T-helper 2 cell treated with Interferon-gamma antibody and Interleukin-4, amounts not matched to agents 5 μg/mL and 100 μg/mL, for 36 hours (primary cell): Measurements from ENCODE around the gene PCDHB12.
A peak's percentile ranks its signal among the peaks of the same experiment; 100 is the strongest.
"Not testable (repeated sequence)": the region's sequence is repeated elsewhere in the genome, so short reads cannot be mapped to it uniquely, and the experiment has no call there.

Experiments used
- DNase-seq: peaks from one replicate; pipeline ENCODE4 v3.0.0; 2021; ENCODE audit warnings: low spot score
- H3K27ac Mint-ChIP-seq: one replicate; pipeline ENCODE4 v1.8.0; 2021; ENCODE audit warnings: mild to moderate bottlenecking, mixed read lengths
- H3K27me3 Mint-ChIP-seq: one replicate; pipeline ENCODE4 v1.8.0; 2021; ENCODE audit warnings: low read depth, mixed read lengths
- H3K36me3 Mint-ChIP-seq: one replicate; pipeline ENCODE4 v1.8.0; 2021; ENCODE audit warnings: low read depth, mixed read lengths
- H3K4me1 Mint-ChIP-seq: one replicate; pipeline ENCODE4 v1.8.0; 2021; ENCODE audit warnings: low read depth, mixed read lengths
- H3K4me3 Mint-ChIP-seq: one replicate; pipeline ENCODE4 v1.8.0; 2022; ENCODE audit warnings: mild to moderate bottlenecking, moderate library complexity, mixed read lengths
- H3K9me3 Mint-ChIP-seq: one replicate; pipeline ENCODE4 v1.8.0; 2021; ENCODE audit warnings: mixed read lengths

Gene PCDHB12

DNA sequence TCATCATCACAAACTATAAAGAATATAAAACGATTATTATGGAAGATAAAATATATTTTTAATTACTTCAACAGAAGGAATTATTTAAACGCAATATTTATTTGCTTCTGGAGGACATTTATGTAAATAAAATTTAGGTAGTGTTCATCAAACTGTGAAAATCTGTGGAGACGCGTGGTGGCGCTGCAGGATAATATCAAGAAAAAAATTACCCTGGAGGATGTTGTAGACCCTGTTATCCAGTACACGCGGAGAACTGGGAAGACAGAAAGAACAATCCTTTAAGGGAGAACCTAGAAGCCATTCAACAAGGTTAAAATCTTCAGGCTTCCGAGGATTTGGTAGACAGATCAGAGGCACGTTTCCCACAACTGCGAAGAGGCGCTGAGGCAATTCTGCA lies at the start of gene PCDHB12:
Gene PCDHB12, plus strand, starts transcription at position 242 of the 400 bp plus-strand sequence. CDS start 189 bp downstream, outside the sequence.
- H3K27ac Mint-ChIP-seq: no peak within 1 kb of the TSS
- H3K36me3 Mint-ChIP-seq: no peaks in the 10 kb centered on the region
- H3K9me3 Mint-ChIP-seq: peaks cover 12% of the 10 kb centered on the region
- no peaks in the 10 kb centered on the region for H3K4me1 Mint-ChIP-seq
- no peaks in the 10 kb centered on the region for H3K27me3 Mint-ChIP-seq
- DNase-seq: no peak
- no peak within 1 kb of the TSS for H3K4me3 Mint-ChIP-seq

DNA sequence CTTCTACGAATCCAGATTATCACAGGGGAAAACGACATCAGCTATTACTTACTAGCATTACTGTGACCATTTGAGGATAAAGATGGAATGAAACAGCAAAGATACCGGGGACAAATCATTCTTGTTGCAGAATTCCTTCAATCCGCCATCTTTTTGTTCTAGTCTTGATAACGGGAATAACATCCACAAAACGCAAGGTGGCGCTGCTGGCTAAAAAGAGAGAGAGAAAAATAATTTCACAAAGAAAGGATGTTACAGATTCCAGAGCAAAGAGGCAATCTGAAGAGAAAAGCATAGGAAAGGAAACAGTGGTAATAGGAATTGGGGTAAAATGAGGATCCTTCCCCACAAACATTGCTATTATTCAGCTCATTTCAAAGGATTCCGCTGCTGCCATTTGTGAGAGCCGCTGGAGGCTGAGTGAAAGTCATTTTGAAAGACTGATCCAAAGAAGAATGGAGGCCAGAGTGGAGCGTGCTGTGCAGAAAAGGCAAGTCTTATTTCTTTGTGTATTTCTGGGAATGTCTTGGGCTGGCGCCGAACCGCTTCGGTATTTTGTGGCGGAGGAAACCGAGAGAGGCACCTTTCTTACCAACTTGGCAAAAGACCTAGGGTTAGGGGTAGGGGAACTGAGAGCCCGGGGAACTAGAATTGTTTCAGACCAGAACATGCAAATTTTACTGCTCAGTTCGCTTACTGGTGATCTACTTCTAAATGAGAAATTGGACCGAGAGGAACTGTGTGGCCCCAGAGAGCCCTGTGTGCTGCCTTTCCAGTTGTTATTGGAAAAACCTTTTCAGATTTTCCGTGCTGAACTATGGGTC lies 35.9 kb upstream of the PCDHB12 start, which contains the start of gene PCDHB7:
Gene PCDHB7, plus strand, starts transcription at position 264 of the 824 bp plus-strand sequence. Its CDS starts 192 bp downstream, at position 456.
- Mint-ChIP-seq H3K4me3 (no peak within 1 kb of the TSS), H3K27ac (no peak within 1 kb of the TSS), H3K4me1 (no peaks in the 10 kb centered on the region), H3K36me3 (no peaks in the 10 kb centered on the region), H3K27me3 (no peaks in the 10 kb centered on the region), H3K9me3 (peaks cover 14% of the 10 kb centered on the region)
- DNase-seq: no peak

DNA sequence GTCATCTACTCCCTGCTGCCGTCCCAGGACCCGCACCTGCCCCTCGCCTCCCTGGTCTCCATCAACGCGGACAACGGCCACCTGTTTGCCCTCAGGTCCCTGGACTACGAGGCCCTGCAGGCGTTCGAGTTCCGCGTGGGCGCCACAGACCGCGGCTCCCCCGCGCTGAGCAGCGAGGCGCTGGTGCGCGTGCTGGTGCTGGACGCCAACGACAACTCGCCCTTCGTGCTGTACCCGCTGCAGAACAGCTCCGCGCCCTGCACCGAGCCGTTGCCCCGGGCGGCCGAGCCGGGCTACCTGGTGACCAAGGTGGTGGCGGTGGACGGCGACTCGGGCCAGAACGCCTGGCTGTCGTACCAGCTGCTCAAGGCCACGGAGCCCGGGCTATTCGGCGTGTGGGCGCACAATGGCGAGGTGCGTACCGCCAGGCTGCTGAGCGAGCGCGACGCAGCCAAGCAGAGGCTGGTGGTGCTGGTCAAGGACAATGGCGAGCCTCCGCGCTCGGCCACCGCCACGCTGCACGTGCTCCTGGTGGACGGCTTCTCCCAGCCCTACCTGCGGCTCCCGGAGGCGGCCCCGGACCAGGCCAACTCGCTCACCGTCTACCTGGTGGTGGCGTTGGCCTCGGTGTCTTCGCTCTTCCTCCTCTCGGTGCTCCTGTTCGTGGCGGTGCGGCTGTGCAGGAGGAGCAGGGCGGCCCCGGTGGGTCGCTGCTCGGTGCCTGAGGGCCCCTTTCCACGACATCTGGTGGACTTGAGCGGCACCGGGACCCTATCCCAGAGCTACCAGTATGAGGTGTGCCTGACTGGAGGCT lies 34.0 kb upstream of the PCDHB12 start:
- not testable (repeated sequence) for H3K4me1 Mint-ChIP-seq, H3K9me3 Mint-ChIP-seq, DNase-seq, H3K36me3 Mint-ChIP-seq, H3K4me3 Mint-ChIP-seq, H3K27ac Mint-ChIP-seq, H3K27me3 Mint-ChIP-seq

DNA sequence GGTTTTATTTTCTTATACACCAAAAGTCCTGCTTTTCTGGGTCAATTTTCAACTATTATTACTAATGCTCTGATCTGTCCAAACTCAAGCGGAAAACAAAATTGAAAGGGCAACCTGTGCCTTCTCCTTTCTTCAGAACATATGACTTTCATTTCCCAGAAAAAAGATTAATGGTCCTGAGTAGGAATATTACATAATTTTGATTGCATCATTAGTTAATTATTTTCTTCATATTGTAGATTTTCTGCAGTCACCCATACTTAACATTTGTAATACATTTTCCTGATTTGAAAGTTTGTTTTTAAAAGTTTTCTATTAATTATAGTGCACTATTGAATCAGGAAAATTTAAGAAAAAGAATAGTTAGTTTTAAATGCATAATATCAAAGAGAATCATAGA lies 32.6 kb upstream of the PCDHB12 start:
- Mint-ChIP-seq H3K4me1 (no peaks in the 10 kb centered on the region), H3K36me3 (no peaks in the 10 kb centered on the region), H3K27ac (no peak overlapping the region), H3K4me3 (no peak overlapping the region), H3K9me3 (peaks cover 12% of the 10 kb centered on the region), H3K27me3 (no peaks in the 10 kb centered on the region)
- DNase-seq: no peak

DNA sequence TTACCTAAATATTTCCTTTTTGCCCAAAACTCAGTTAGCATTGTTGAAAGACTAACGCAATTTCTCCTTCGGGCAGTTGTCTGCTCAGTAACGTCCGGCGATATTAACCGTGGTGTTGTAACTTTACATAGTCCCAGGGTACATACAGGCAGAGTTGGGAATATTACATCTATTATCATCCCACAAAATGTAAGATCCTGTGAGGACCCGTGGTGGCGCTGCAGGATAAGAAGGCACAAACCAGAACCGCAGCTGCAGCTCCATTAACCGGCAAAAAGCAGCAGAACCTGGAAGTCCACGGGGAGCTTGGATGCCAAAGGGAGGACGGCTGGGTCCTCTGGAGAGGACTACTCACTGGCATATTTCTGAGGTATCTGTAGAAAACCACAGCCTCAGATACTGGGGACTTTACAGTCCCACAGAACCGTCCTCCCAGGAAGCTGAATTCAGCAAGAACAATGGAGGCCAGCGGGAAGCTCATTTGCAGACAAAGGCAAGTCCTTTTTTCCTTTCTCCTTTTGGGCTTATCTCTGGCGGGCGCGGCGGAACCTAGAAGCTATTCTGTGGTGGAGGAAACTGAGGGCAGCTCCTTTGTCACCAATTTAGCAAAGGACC lies 30.8 kb upstream of the PCDHB12 start, which contains the start of gene PCDHB8:
Gene PCDHB8, plus strand, starts transcription at position 214 of the 615 bp plus-strand sequence. Its CDS starts 245 bp downstream, at position 459.
- not testable (repeated sequence) for H3K4me1 Mint-ChIP-seq, DNase-seq, H3K27me3 Mint-ChIP-seq, H3K27ac Mint-ChIP-seq, H3K4me3 Mint-ChIP-seq, H3K36me3 Mint-ChIP-seq
- peaks cover 26% of the 10 kb centered on the region for H3K9me3 Mint-ChIP-seq

DNA sequence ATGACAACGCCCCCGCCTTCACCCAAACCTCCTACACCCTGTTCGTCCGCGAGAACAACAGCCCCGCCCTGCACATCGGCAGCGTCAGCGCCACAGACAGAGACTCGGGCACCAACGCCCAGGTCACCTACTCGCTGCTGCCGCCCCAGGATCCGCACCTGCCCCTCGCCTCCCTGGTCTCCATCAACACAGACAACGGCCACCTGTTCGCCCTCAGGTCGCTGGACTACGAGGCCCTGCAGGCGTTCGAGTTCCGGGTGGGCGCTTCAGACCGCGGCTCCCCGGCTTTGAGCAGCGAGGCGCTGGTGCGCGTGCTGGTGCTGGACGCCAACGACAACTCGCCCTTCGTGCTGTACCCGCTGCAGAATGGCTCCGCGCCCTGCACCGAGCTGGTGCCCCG lies 29.1 kb upstream of the PCDHB12 start:
- not testable (repeated sequence) for H3K36me3 Mint-ChIP-seq, H3K4me3 Mint-ChIP-seq, DNase-seq, H3K4me1 Mint-ChIP-seq, H3K27me3 Mint-ChIP-seq, H3K27ac Mint-ChIP-seq
- peaks cover 30% of the 10 kb centered on the region for H3K9me3 Mint-ChIP-seq

DNA sequence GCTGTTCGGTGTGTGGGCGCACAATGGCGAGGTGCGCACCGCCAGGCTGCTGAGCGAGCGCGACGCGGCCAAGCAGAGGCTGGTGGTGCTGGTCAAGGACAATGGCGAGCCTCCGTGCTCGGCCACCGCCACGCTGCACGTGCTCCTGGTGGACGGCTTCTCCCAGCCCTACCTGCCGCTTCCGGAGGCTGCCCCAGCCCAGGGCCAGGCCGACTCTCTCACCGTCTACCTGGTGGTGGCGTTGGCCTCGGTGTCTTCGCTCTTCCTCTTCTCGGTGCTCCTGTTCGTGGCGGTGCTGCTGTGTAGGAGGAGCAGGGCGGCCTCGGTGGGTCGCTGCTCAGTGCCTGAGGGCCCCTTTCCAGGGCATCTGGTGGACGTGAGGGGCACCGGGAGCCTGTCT lies 28.6 kb upstream of the PCDHB12 start:
- peaks cover 35% of the 10 kb centered on the region for H3K9me3 Mint-ChIP-seq
- H3K36me3 Mint-ChIP-seq, H3K27ac Mint-ChIP-seq, DNase-seq, H3K27me3 Mint-ChIP-seq, H3K4me3 Mint-ChIP-seq, H3K4me1 Mint-ChIP-seq: not testable (repeated sequence)

DNA sequence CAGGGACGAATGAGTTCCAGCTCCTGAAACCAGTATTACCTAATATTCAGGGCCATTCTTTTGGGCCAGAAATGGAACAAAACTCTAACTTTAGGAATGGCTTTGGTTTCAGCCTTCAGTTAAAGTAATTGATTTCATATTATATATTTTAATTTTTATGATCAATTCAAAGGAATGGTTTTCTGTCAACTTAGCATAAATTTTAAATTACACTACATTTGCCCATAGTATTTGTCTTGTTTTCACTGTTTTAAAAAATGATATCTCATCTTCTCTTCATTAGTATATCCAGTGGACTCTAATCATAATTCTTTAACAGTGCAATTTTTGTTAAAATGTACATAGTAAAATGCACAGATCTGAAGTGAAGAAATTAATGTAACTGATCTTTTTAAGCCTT lies 28.2 kb upstream of the PCDHB12 start:
- H3K4me3 Mint-ChIP-seq: no peak overlapping the region
- no peaks in the 10 kb centered on the region for H3K36me3 Mint-ChIP-seq
- no peaks in the 10 kb centered on the region for H3K4me1 Mint-ChIP-seq
- no peaks in the 10 kb centered on the region for H3K27me3 Mint-ChIP-seq
- peaks cover 39% of the 10 kb centered on the region for H3K9me3 Mint-ChIP-seq
- DNase-seq: no peak
- no peak overlapping the region for H3K27ac Mint-ChIP-seq

DNA sequence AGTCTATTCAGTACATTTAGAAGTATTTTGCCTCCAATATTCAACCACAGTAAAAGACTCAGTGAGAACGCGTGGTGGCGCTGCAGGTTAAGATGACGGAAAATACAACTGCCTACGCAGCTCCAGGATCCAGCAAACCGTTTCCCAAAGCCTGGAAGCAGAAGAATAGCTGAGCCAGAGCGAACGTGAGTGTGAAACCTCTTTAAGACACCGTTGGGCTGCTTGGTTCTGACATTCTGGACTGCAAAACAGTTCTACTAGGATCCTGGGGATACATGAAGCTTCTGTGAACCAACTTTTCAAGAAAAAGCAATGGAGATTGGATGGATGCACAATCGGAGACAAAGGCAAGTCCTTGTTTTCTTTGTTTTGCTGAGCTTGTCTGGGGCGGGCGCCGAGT lies 26.3 kb upstream of the PCDHB12 start, which contains the start of gene PCDHB16:
Gene PCDHB16, plus strand, starts transcription at position 140 of the 400 bp plus-strand sequence. Its CDS starts 173 bp downstream, at position 313.
- Mint-ChIP-seq H3K27me3 (no peaks in the 10 kb centered on the region), H3K36me3 (no peaks in the 10 kb centered on the region), H3K9me3 (peaks cover 51% of the 10 kb centered on the region), H3K4me3 (no peak within 1 kb of the TSS), H3K27ac (no peak within 1 kb of the TSS), H3K4me1 (peaks cover 2% of the 10 kb centered on the region)
- no peak for DNase-seq

DNA sequence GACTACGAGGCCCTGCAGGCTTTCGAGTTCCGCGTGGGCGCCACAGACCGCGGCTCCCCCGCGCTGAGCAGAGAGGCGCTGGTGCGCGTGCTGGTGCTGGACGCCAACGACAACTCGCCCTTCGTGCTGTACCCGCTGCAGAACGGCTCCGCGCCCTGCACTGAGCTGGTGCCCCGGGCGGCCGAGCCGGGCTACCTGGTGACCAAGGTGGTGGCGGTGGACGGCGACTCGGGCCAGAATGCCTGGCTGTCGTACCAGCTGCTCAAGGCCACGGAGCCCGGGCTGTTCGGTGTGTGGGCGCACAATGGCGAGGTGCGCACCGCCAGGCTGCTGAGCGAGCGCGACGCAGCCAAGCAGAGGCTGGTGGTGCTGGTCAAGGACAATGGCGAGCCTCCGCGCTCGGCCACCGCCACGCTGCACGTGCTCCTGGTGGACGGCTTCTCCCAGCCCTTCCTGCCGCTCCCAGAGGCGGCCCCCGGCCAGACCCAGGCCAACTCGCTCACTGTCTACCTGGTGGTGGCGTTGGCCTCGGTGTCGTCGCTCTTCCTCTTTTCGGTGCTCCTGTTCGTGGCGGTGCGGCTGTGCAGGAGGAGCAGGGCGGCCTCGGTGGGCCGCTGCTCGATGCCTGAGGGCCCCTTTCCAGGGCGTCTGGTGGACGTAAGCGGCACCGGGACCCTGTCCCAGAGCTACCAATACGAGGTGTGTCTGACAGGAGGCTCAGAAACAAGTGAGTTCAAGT lies 24.2 kb upstream of the PCDHB12 start:
- not testable (repeated sequence) for H3K4me3 Mint-ChIP-seq, H3K27ac Mint-ChIP-seq, H3K36me3 Mint-ChIP-seq, H3K4me1 Mint-ChIP-seq, H3K27me3 Mint-ChIP-seq, DNase-seq
- H3K9me3 Mint-ChIP-seq: peaks cover 55% of the 10 kb centered on the region

DNA sequence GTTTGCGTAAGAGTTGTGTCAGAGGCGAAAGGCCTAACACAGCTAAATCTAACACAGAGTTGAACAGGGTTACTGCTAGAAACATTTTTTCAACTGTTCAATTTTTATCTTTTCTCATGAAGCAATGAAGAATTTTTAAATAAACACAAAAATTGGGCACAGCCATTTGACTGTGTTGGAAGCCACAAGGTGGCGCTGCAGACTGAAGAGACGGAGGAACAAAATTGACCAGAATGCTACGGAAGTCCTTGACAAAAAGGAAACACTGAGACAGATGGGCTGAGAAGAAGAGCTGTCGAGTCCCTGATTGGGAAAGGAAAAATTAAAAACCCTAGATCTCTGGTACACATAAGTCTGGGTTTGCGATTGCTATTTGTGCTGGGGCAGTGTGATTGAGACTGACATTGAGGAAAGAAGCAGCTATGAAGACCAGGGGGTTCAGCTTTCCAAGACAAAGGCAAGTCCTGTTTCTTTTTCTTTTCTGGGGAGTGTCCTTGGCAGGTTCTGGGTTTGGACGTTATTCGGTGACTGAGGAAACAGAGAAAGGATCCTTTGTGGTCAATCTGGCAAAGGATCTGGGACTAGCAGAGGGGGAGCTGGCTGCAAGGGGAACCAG lies 21.5 kb upstream of the PCDHB12 start, which contains the start of gene PCDHB9:
Gene PCDHB9, plus strand, starts transcription at position 265 of the 616 bp plus-strand sequence. Its CDS starts 158 bp downstream, at position 423.
- peaks cover 11% of the 10 kb centered on the region for H3K36me3 Mint-ChIP-seq
- H3K4me1 Mint-ChIP-seq: peaks cover 2% of the 10 kb centered on the region
- H3K27me3 Mint-ChIP-seq: no peaks in the 10 kb centered on the region
- no peak for DNase-seq
- H3K4me3 Mint-ChIP-seq: peak within 1 kb of the TSS; percentile 58
- H3K9me3 Mint-ChIP-seq: peaks cover 50% of the 10 kb centered on the region
- no peak within 1 kb of the TSS for H3K27ac Mint-ChIP-seq

DNA sequence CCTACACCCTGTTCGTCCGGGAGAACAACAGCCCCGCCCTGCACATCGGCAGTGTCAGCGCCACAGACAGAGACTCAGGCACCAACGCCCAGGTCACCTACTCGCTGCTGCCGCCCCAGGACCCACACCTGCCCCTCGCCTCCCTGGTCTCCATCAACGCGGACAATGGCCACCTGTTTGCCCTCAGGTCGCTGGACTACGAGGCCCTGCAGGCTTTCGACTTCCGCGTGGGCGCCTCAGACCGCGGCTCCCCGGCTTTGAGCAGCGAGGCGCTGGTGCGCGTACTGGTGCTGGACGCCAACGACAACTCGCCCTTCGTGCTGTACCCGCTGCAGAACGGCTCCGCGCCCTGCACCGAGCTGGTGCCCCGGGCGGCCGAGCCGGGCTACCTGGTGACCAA lies 19.8 kb upstream of the PCDHB12 start:
- H3K27ac Mint-ChIP-seq, H3K4me3 Mint-ChIP-seq, DNase-seq, H3K27me3 Mint-ChIP-seq, H3K4me1 Mint-ChIP-seq: not testable (repeated sequence)
- Mint-ChIP-seq H3K9me3 (peaks cover 43% of the 10 kb centered on the region), H3K36me3 (peaks cover 11% of the 10 kb centered on the region)

DNA sequence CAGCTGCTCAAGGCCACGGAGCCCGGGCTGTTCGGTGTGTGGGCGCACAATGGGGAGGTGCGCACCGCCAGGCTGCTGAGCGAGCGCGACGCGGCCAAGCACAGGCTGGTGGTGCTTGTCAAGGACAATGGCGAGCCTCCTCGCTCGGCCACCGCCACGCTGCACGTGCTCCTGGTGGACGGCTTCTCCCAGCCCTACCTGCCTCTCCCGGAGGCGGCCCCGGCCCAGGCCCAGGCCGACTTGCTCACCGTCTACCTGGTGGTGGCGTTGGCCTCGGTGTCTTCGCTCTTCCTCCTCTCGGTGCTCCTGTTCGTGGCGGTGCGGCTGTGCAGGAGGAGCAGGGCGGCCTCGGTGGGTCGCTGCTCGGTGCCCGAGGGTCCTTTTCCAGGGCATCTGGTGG lies 19.4 kb upstream of the PCDHB12 start:
- not testable (repeated sequence) for H3K4me3 Mint-ChIP-seq, H3K27ac Mint-ChIP-seq, H3K27me3 Mint-ChIP-seq, H3K4me1 Mint-ChIP-seq, DNase-seq
- Mint-ChIP-seq H3K9me3 (peaks cover 42% of the 10 kb centered on the region), H3K36me3 (peaks cover 11% of the 10 kb centered on the region)
